Measurements from ENCODE around the gene CFAP99.

The CFAP99 gene

DNA sequence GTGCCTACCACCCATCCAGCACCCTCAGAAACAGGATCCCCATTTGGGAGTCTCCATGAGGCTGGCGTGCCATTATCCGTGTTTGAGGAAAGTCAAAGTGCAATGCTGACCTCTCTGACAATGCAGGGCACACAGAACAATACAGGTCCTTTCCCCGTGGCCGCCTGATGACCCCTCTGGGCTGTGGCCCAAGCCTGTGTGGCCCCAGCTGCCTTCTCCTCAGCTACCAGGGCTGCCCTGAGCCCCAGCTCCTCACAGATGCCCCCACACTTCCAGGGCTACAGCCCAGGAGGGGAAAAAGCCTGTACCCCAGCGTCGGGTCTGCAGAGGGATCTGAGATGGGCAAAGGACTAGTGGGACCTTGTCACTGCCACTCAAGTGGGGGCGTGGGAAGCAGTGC lies 15.8 kb upstream of the CFAP99 start:
- H3K4me3 ChIP-seq (ENCODE audit: control insufficient read depth, low read depth, low read length): no peak overlapping the region
- no peak for DNase-seq (ENCODE audit: low read depth)
- TF ChIP-seq, protein P1, sequence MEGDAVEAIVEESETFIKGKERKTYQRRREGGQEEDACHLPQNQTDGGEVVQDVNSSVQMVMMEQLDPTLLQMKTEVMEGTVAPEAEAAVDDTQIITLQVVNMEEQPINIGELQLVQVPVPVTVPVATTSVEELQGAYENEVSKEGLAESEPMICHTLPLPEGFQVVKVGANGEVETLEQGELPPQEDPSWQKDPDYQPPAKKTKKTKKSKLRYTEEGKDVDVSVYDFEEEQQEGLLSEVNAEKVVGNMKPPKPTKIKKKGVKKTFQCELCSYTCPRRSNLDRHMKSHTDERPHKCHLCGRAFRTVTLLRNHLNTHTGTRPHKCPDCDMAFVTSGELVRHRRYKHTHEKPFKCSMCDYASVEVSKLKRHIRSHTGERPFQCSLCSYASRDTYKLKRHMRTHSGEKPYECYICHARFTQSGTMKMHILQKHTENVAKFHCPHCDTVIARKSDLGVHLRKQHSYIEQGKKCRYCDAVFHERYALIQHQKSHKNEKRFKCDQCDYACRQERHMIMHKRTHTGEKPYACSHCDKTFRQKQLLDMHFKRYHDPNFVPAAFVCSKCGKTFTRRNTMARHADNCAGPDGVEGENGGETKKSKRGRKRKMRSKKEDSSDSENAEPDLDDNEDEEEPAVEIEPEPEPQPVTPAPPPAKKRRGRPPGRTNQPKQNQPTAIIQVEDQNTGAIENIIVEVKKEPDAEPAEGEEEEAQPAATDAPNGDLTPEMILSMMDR (conservative IDR thresholded peaks at IDR 0.05; ENCODE audit: control insufficient read depth, insufficient read depth, low read depth, low read length): no peak

DNA sequence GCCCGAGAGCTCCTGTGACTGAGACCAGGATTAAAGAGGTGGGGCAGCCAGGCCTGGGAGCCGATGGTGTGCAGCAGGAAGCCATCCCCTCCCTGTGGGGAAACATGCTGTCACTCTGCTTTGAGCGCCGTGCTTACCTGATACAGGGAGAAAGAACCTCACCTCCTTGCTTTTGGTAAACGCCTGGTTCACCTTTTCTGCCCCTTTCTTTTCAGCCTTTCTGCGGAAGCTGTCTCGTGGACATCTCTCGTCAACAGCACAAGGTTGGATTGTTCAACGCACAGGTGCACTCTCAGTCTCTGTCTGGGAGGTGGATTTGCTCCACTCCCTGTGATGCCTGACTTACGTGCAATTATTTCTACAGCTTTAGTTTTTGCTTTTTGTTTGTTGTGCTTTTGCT lies 12.3 kb upstream of the CFAP99 start:
- TF ChIP-seq, protein P1 (conservative IDR thresholded peaks at IDR 0.05; ENCODE audit: control insufficient read depth, insufficient read depth, low read depth, low read length): no peak
- DNase-seq (ENCODE audit: low read depth): no peak

DNA sequence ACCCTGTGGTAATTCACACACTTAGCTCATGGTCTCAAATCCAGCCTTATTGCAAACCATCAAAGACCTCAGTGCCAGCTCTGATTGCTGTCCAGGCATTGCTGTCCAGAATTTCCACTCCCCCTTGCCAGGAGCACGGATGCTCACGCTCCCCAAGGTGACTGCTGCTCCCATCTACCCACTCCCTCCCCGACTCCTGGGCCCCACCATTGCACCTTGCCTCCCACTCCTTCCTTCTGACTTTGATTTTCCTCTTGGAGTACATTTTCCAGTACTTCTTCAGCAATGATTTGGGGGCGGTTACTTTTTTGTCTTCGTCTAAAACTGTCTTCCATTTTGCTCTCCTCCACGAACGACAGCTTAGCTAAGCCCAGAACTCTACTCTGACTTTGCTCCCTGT lies 11.8 kb upstream of the CFAP99 start:
- no peak for DNase-seq (ENCODE audit: low read depth)
- H3K4me3 ChIP-seq (ENCODE audit: control insufficient read depth, low read depth, low read length): no peak overlapping the region

More for the DNA sequence above, 12.3 kb upstream of the CFAP99 start:
- no peak overlapping the region for H3K4me3 ChIP-seq (ENCODE audit: control insufficient read depth, low read depth, low read length)

DNA sequence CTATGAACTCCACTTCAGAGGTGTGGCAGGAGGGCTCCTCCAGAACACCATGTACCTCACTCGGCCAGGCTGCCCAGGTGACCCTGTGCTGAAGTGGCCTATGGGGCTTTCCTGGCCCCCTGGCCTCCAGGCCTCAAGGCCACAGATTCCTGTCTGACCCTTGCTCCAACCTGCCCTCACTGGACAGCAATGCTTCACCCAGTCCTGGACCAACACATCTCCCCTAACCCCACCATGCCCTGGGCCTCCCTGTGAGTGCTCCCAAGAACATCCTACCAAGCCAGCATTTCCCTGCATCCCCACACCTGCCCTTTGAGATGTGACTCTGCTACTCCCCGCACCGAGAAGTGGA lies 10.8 kb upstream of the CFAP99 start:
- no peak overlapping the region for H3K4me3 ChIP-seq (ENCODE audit: control insufficient read depth, low read depth, low read length)
- no peak for DNase-seq (ENCODE audit: low read depth)
- TF ChIP-seq, protein P1 (conservative IDR thresholded peaks at IDR 0.05; ENCODE audit: control insufficient read depth, insufficient read depth, low read depth, low read length): no peak

More for the DNA sequence above, 11.8 kb upstream of the CFAP99 start:
- TF ChIP-seq, protein P1 (conservative IDR thresholded peaks at IDR 0.05; ENCODE audit: control insufficient read depth, insufficient read depth, low read depth, low read length): no peak

DNA sequence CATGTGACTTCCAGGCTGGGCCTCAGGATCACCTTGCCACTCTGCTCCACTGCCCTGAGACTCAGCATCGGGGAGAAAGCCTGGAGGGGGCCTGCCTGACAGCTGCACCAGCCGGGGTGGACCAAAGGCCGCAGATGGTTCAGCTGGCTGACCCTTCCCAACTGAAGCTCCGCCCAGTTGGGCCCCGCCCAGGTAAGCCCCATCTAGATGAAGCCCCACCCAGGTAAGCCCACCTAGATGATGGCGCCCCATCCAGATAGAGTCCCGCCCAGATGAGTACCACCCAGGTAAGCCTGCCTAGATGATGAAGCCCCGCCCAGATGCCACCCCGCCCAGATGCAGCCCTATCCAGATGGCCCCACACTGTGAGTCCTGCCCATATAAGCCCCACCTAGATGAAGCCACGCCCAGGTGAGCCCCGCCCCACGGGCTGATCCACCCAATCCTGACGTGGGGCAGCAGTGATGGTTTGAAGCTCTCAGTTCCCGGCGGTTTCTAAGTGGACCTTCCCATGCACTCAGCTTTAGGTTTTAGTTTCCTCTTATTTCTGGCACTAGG lies 10.3 kb upstream of the CFAP99 start:
- TF ChIP-seq, protein P1 (conservative IDR thresholded peaks at IDR 0.05; ENCODE audit: control insufficient read depth, insufficient read depth, low read depth, low read length): no peak
- no peak for DNase-seq (ENCODE audit: low read depth)
- no peak overlapping the region for H3K4me3 ChIP-seq (ENCODE audit: control insufficient read depth, low read depth, low read length)

DNA sequence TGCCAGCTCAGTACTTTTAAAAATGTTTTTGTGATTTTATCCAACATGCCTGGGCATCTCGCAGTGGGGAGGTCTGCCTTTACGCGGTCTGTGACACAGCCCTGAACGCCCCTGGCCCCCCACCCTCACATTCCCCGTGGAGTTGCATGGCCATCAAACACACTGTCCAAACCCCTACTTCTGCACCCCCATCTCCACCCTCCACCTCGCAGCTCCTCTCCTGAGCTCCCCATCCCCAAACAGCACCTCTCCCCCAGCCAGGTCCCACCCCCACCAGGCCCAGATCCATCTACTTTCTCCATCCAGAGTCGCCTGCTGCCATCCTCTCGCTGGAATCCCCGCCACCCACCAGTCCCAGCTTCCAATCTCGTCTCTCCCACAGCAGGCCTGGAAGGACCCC lies 9.8 kb upstream of the CFAP99 start:
- no peak overlapping the region for H3K4me3 ChIP-seq (ENCODE audit: control insufficient read depth, low read depth, low read length)
- no peak for DNase-seq (ENCODE audit: low read depth)
- TF ChIP-seq, protein P1 (conservative IDR thresholded peaks at IDR 0.05; ENCODE audit: control insufficient read depth, insufficient read depth, low read depth, low read length): no peak

DNA sequence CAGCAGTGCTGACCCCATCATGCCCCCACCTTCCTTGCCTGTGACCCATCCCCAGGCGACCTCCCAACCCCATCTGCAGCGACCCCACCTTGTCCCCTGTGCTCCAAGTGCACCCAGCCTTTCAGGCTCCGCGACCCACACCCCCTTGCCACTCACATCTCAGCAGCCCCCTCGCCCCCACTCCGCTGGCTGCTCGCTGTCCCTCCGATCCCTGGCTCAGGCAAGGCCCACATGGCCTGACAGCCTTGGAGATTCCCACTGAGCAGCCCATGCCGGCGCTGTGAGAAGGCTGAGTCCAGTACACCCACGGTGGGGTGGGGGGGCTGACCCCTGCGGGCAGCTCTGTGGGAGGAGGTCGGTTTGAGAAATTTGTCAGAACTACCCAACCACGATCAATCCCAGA lies 9.4 kb upstream of the CFAP99 start:
- TF ChIP-seq, protein P1 (conservative IDR thresholded peaks at IDR 0.05; ENCODE audit: control insufficient read depth, insufficient read depth, low read depth, low read length): no peak
- no peak for DNase-seq (ENCODE audit: low read depth)

More for the DNA sequence above, 9.4 kb upstream of the CFAP99 start:
- no peak overlapping the region for H3K4me3 ChIP-seq (ENCODE audit: control insufficient read depth, low read depth, low read length)

All from fibroblast of mammary gland (primary cell).